GM12801 (cell line): ENCODE measurements around the gene A1CF.

Experiments
- TF ChIP-seq, protein P1 (sequence below): IDR thresholded peaks from one replicate; pipeline ENCODE4 v1.5.1; 2011; ENCODE audit warnings: control low read depth; ENCODE audit not compliant: insufficient read length; ENCODE audit errors: extremely low read depth

A1CF gene

DNA sequence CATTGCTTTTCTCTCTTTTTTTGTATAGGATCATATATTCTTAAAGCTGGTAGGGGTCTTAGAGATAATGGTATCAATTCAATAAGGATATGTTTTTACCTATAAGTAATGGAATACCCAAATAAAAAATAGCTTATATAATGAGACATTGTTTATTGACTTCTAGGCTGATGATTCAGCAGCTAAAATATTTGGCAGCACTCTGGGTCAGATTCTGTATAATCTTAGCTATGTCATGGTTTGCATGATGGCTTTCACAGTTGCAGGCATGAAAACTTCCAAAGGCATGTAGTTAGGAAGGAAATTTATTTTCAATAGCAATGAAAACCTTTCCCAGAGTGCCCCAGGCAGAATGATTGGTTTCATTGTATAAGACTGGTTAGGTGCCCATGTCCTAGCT, 32.1 kb upstream of the A1CF start:
- TF ChIP-seq, protein P1, sequence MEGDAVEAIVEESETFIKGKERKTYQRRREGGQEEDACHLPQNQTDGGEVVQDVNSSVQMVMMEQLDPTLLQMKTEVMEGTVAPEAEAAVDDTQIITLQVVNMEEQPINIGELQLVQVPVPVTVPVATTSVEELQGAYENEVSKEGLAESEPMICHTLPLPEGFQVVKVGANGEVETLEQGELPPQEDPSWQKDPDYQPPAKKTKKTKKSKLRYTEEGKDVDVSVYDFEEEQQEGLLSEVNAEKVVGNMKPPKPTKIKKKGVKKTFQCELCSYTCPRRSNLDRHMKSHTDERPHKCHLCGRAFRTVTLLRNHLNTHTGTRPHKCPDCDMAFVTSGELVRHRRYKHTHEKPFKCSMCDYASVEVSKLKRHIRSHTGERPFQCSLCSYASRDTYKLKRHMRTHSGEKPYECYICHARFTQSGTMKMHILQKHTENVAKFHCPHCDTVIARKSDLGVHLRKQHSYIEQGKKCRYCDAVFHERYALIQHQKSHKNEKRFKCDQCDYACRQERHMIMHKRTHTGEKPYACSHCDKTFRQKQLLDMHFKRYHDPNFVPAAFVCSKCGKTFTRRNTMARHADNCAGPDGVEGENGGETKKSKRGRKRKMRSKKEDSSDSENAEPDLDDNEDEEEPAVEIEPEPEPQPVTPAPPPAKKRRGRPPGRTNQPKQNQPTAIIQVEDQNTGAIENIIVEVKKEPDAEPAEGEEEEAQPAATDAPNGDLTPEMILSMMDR: no peak

DNA sequence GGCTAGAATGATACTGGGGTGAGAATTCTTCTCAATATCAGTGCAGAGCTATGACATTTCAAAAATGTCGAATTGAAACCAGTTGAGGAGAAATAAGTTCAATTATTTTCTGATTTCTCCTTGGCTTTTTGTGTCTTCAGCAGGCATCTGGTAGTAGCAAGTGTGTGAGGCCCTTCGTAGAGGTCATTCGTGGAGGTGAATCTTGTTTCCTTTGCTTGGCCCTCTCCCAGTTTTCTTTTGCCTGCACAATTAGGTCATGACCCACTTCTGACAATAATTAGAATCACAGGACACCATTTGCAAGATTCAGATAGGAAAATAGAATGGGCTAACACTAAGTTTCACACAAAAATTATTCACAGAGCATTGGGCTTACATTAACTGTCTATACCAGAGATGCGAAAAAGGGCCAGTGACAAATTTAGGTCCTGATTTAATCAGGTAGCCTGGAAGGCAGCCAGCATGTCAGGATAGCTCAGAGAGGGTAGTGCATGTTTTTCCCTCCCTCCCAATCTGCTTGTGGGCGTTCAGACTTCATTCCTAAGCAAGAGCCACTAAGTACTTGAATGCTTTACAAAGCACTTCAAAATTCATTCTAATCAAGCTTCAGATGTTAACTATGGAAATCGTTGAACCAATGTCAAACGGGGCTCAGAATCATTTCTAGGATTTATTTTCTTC, 24.0 kb upstream of the A1CF start:
- TF ChIP-seq, protein P1: no peak

DNA sequence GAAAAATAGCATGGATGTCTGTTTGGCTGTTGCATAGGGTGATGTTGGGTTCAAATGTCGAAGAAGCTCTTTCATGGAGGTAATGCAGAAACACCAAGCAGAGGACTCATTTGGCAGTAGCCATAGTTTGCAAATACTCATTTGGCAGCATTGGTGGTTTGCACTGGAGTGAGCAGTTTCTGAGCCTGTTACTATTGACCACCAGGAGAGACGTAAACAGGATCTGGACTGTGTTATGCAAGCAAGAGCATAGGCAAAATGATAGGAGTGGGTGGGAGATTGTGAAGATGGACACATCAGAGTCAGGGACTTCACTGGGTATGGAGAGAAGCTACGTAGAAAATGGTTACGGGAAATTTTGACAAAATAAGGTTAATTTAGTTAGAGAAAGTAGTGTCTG, 22.9 kb upstream of the A1CF start:
- TF ChIP-seq, protein P1: no peak

DNA sequence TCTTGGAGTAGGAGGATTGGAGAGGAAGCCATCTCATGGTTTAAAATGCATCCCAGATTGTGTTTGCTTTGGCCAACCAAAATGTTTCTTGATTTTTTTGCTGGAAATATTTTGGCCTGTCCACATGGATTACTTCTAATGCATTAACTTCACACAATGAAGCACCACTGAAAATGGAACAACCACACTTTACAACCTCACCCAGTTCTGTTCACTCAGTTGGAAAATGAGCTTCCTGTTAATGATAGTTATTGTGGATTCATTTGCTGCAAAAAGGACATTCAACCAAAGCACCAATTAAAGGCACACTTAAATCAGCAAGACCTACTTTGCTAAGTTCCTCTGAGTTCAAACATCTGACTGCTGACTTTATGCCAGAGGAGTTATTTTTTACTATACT, 11.3 kb upstream of the A1CF start:
- TF ChIP-seq, protein P1: no peak

DNA sequence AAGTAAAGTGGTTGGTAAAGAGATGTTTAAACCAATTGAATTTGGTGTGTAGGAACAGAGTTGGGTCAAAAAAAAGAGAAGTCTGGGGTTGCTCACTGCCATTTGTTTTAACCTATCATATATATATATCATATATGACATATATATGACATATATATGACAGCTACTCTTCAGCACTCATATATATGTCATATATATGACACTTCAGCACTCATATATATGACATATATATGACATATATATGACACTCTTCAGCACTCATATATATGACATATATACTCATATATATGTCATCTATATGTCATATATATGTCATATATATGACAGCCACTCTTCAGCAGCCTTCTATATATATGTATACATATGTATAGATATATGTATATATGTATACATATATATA, 8.9 kb upstream of the A1CF start:
- TF ChIP-seq, protein P1: no peak

DNA sequence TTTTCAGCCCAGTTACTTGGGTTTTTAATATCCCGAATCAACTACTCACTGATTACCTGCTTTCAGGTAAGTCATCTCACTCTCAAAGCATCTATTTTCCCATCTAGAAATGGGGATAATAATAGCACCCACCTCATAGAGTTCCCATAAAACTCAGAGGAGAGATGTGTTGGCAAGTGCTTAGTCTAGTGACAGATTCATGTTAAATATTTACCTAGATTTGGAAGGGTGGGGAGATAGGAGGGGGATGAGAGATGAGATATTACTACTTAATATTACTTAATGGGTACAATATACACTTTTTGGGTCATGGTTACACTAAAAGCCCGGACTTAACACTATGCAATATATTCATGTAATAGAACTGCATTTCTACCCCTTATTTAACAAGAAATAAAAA, 7.0 kb upstream of the A1CF start:
- TF ChIP-seq, protein P1: no peak

DNA sequence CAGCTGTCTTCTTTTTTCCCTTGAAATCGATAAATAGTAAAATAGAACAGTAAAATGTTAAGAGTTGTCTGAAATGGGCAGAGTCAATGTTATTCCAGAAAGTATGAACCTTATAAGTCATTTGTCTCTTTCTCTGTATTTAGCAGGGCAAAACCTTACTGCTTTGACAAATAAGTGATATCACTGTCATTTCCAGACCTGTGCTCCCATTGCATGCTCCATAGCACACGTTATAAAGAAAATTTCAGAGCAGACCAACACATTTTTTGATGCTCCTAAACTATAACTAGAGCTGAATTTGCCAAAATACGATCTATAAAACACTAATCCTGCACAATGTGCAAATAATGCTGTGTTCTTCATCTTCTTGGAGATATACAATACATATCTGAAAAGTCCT, 1.1 kb downstream of the A1CF start:
- TF ChIP-seq, protein P1: no peak

DNA sequence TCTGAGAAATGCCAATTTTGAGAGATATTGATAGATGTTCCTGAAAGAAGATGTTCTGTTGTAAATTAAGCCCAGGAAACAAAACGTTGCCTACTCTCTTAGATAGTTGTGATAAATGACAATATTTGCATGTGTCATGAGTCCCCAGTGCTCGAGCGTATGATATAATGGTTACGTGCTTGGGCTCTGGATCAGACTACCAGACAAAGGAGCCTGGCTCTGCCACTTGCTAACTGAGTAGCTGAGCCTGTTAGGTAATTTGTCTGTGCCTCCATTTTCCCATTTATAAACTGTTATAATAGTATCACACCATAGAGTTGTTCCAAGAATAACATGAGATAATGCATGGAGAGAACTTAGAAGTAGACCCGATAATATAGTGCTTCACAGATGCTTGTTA, 1.8 kb downstream of the A1CF start:
- TF ChIP-seq, protein P1: no peak
